Vagina (tissue), 2 donors: ENCODE data around the gene LONRF2.

Source experiments
- CTCF ChIP-seq, 3 experiments: fragments of 450-650 bp in 2 of 3; fragments of 200-600 bp in 1 of 3; sonication (generic) in 1 of 3; IDR thresholded peaks; one replicate each; pipeline ENCODE4 v1.5.1; 2017 to 2019; ENCODE audit warnings: antibody characterized with exemption in 3 of 3, mild to moderate bottlenecking in 2 of 3, moderate library complexity in 2 of 3
- POLR2AphosphoS5 ChIP-seq, 2 donors: sonication (generic); formaldehyde crosslinking; IDR thresholded peaks; one replicate each; pipeline ENCODE4 v1.9.0; 2017; ENCODE audit warnings: antibody characterized with exemption in 2 of 2, mild to moderate bottlenecking in 2 of 2, low read depth in 1 of 2; ENCODE audit not compliant: insufficient read depth in 1 of 2

GRCh38 chr2:100242891-100243619 is 79.2 kb downstream of the LONRF2 start:
- TF ChIP-seq CTCF (IDR thresholded peaks at IDR 0.05) (peak; percentile 18 to 57 (median 49)), POLR2AphosphoS5 (IDR thresholded peaks at IDR 0.05; ENCODE audit: insufficient read depth in 1 of 2, low read depth in 1 of 2) (no peak)
